ENCODE results near the gene POLR3H. TPM values are rescaled to one million over a fixed set of nuclear protein-coding genes. Genes with fewer than 3 reads are reported as not detected.
"Not testable (repeated sequence)": the region's sequence is repeated elsewhere in the genome, so short reads cannot be mapped to it uniquely, and the experiment has no call there.

The POLR3H gene
- polyA plus RNA-seq, 3 donors from 2014 or later: 9.2 to 15.4 (median 15.0) TPM

DNA sequence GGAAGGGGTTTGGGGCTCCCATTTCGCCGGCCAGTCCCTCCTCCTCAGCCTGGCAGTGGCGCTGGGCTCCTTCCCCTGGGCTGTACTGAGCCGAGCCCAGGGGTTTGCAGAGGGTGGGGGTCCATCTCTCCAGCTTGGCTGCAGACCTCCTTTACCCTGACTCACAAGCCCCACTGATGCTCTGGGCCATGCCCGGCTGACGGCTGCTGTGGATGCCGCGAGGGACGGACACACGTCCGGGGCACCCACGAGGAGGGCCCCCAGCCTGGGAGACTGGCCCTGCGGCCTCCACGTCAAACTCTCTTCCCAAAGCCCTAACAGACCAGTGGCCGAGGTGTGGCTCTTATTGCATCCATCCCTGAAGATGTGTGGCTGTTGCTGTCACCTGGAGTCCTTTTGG, 31.3 kb upstream of the POLR3H start:
- peaks cover 0 to 4% (median 1%) of the 10 kb centered on the region in 3 donors for H3K27me3 Mint-ChIP-seq (ENCODE audit: low read depth in 3 of 3)
- no peaks in the 10 kb centered on the region for H3K36me3 Mint-ChIP-seq
- no peak overlapping the region for H3K4me3 Mint-ChIP-seq
- H3K4me1 Mint-ChIP-seq: no peaks in the 10 kb centered on the region
- DNase-seq: no peak
- no peaks in the 10 kb centered on the region for H3K9me3 Mint-ChIP-seq
- H3K27ac Mint-ChIP-seq: no peak overlapping the region

DNA sequence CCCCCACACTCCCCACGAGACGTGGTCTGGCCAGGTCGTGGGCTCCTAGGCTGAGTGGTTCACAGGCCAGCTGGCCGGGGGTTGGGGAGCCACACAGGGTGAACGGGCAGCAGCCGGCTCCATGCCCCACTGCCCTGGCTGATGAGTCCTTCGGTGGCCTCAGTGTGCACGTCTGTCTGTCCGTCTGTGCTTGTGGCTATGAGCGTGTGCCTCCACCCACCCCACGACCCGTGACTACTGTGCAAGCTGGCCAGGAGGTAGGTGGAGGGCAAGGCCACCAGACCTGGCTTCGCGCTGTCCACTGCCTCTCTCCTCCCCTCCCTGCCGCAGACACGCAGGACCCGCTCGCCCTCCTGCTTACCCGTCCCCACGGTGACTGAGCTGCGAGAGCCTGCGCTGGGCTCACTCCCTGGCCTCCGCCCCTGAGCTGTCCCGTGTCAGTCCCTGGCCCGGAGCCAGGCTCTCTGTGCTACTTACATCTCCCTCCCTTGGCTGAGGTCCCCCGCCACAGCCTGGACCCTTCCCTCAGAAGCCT, 30.6 kb upstream of the POLR3H start:
- Mint-ChIP-seq H3K27me3 (ENCODE audit: low read depth in 3 of 3) (peaks cover 0 to 4% (median 3%) of the 10 kb centered on the region in 3 donors), H3K36me3 (no peaks in the 10 kb centered on the region), H3K9me3 (no peaks in the 10 kb centered on the region), H3K27ac (no peak overlapping the region), H3K4me1 (no peaks in the 10 kb centered on the region), H3K4me3 (no peak overlapping the region)
- DNase-seq: no peak

DNA sequence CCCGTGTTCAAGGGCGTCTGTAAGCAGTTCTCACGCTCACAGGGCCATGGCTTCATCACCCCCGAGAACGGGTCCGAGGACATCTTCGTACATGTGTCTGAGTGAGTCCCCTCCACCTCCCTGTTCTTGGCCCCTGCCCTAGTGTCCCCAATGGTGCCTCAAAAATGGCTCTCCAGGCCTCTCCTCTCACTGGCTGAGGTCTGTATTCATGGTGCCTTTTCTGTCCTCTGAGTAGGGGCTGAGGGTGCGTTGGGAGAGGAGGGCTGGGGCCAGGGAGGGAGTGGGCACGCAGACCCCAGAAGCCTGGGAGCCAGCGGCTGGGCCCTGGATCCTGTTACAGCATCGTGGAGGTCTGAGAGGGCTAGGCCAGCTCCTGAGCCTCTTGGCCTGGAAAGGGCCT, 29.4 kb upstream of the POLR3H start:
- Mint-ChIP-seq H3K36me3 (no peaks in the 10 kb centered on the region), H3K4me3 (no peak overlapping the region), H3K9me3 (no peaks in the 10 kb centered on the region), H3K27ac (no peak overlapping the region), H3K27me3 (ENCODE audit: low read depth in 3 of 3) (peaks cover 0 to 4% (median 2%) of the 10 kb centered on the region in 3 donors), H3K4me1 (no peaks in the 10 kb centered on the region)
- DNase-seq: no peak

DNA sequence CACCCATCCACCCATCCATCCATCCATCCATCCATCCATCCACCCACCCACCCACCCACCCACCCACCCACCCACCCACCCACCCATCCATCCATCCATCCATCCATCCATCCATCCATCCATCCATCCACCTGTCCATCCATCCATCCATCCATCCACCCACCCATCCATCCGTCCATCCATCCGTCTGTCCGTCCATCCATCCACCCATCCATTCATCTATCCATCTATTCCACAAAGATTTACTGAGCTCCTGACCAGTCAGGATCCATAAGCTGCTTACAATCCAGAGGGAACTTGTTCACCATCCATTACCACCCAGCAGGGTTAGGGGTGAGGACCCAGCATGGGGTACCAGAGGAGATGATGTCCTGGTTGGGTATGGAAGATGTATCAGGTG, 28.0 kb upstream of the POLR3H start:
- H3K9me3 Mint-ChIP-seq; H3K4me3 Mint-ChIP-seq; H3K4me1 Mint-ChIP-seq; H3K36me3 Mint-ChIP-seq; H3K27me3 Mint-ChIP-seq (ENCODE audit: low read depth in 3 of 3); DNase-seq: not testable (repeated sequence)
- peak overlapping the region in 1 of 6 donors; percentile 59 for H3K27ac Mint-ChIP-seq

DNA sequence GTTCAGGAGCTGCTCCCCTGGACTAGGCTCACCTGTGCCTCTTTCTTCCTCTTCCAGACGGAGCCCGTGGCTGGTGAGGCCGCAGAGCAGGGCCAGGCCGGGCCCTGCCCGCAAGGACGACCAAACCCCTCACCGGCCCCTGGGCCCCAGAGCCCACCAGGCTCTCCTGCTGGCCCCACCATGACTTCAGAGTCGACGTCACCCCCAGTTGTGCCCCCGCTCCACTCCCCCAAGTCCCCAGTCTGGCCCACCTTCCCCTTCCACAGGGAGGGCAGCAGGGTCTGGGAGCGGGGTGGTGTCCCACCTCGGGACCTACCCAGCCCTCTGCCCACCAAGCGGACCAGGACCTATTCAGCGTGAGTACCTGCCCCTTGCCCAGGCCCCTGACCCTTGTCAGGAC, 27.5 kb upstream of the POLR3H start:
- H3K27ac Mint-ChIP-seq: no peak overlapping the region

DNA sequence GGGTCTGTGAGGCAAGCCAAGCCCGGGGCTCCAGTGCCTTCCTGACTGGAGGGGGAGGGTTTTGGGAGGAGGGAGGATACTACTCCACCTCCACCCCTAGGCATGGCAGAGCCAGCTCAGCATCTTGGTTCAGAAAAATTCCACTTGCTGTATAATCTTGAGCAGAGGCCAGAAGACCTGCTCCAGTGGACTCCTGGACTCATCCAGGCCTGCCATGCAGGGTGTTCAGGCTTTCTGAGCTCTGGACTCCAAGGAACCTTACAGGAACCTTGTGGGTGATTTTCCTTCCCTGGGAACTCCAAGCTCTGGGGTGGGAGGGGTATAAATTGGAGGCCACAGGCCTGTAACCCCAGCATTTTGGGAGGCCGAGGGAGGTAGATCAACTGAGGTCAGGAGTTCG, 26.0 kb upstream of the POLR3H start:
- no peaks in the 10 kb centered on the region for H3K9me3 Mint-ChIP-seq
- H3K27me3 Mint-ChIP-seq (ENCODE audit: low read depth in 3 of 3): peaks cover 0 to 5% (median 0%) of the 10 kb centered on the region in 3 donors
- no peak overlapping the region for H3K27ac Mint-ChIP-seq
- H3K4me1 Mint-ChIP-seq: no peaks in the 10 kb centered on the region
- no peak for DNase-seq
- no peak overlapping the region for H3K4me3 Mint-ChIP-seq
- no peaks in the 10 kb centered on the region for H3K36me3 Mint-ChIP-seq

More for the DNA sequence above, 27.5 kb upstream of the POLR3H start:
- DNase-seq: no peak
- H3K36me3 Mint-ChIP-seq: no peaks in the 10 kb centered on the region
- H3K27me3 Mint-ChIP-seq (ENCODE audit: low read depth in 3 of 3): peaks cover 0 to 4% (median 0%) of the 10 kb centered on the region in 3 donors
- no peaks in the 10 kb centered on the region for H3K4me1 Mint-ChIP-seq
- H3K4me3 Mint-ChIP-seq: no peak overlapping the region
- H3K9me3 Mint-ChIP-seq: no peaks in the 10 kb centered on the region

DNA sequence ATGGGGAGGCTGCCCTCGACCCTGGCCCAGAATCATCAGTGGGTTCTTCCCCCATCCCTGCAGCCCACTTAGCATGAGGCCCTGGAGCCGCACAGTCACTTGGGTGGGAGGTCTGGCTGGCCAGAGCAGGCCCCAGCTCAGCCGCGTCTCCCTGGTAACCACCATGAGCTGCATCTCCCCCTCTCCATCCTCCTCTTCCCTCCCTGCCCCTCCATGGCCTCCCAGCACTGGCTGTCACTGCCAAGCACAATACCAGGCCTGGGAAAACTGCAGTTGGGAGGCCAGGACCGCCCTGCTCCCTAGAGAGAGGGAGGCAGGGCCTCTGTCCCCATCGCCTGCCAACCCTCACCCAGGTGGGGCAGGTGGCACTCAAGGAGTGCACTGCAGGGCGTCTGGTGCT, 24.5 kb upstream of the POLR3H start:
- no peaks in the 10 kb centered on the region for H3K36me3 Mint-ChIP-seq
- DNase-seq: no peak
- peaks cover 0 to 5% (median 4%) of the 10 kb centered on the region in 3 donors for H3K27me3 Mint-ChIP-seq (ENCODE audit: low read depth in 3 of 3)
- no peaks in the 10 kb centered on the region for H3K9me3 Mint-ChIP-seq
- H3K27ac Mint-ChIP-seq: no peak overlapping the region
- H3K4me1 Mint-ChIP-seq: no peaks in the 10 kb centered on the region
- no peak overlapping the region for H3K4me3 Mint-ChIP-seq

DNA sequence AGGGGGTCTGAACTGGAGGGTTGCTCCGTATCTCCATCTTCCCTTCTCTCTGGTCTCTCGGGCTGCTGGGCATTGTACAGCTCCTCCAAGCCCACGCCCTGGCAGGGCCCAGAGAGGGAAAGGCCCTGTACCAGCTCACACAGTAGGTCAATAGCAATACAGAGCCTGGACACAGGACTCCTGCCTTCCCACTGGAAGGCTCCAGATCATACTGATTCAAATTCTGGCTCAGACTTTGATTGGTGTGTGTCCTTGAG, 23.2 kb upstream of the POLR3H start:
- Mint-ChIP-seq H3K27ac (no peak overlapping the region), H3K27me3 (ENCODE audit: low read depth in 3 of 3) (peaks cover 0 to 6% (median 5%) of the 10 kb centered on the region in 3 donors), H3K4me3 (no peak overlapping the region), H3K36me3 (no peaks in the 10 kb centered on the region), H3K9me3 (no peaks in the 10 kb centered on the region), H3K4me1 (no peaks in the 10 kb centered on the region)
- no peak for DNase-seq

DNA sequence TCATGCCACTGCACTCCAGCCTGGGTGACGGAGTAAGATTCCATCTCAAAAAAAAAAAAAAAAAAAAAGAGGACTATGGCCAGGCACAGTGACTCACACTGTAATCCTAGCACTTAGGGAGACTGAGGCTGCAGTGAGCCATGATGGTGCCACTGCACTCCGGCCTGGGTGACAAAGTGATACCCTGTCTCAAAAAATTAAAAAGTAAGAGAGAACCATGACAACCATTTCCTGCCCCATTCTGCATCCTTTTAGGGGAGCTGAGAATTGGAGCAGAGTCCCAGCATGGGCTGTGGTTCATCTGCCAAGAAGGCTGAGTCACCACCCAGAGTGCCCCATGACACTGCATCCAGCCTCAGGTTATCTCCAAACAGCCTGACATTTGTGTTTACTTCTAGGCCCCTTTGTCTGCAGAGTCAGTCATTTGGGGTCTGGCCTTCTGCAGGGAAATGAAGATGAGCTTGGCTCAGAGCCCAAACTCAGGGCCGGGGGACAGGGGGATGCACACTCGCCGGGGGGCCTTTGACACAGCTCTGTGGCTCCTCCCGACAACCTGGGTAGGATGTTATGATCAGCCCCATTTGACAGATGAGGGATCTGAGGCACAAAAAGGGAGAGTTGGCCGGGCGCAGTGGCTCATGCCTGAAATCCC, 21.3 kb upstream of the POLR3H start:
- Mint-ChIP-seq H3K9me3 (no peaks in the 10 kb centered on the region), H3K36me3 (no peaks in the 10 kb centered on the region), H3K27me3 (ENCODE audit: low read depth in 3 of 3) (peaks cover 2 to 15% (median 5%) of the 10 kb centered on the region in 3 donors), H3K27ac (no peak overlapping the region), H3K4me3 (no peak overlapping the region), H3K4me1 (no peaks in the 10 kb centered on the region)
- no peak for DNase-seq

DNA sequence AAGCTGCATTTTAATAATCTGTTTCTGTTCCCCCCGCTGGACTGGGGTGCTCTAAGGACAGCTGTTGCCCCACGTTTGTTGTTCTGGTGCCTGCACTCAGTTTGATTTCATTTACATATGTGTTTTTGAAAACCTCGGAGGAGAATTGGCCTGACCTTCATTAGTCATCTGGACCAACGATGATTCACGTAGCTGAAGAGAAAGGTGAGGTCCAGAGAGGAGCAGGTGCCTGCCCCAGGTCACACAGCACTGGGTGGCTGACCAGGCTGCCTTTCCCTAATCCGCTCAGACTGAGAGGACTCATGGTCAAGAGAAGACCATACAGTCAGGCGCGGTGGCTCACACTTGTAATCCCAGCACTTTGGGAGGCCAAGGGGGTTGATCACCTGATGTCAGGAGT, 20.3 kb upstream of the POLR3H start:
- no peak overlapping the region for H3K4me3 Mint-ChIP-seq
- no peak for DNase-seq
- H3K27me3 Mint-ChIP-seq (ENCODE audit: low read depth in 3 of 3): peaks cover 2 to 15% (median 4%) of the 10 kb centered on the region in 3 donors
- H3K9me3 Mint-ChIP-seq: no peaks in the 10 kb centered on the region
- H3K27ac Mint-ChIP-seq: no peak overlapping the region
- H3K4me1 Mint-ChIP-seq: no peaks in the 10 kb centered on the region
- H3K36me3 Mint-ChIP-seq: no peaks in the 10 kb centered on the region

DNA sequence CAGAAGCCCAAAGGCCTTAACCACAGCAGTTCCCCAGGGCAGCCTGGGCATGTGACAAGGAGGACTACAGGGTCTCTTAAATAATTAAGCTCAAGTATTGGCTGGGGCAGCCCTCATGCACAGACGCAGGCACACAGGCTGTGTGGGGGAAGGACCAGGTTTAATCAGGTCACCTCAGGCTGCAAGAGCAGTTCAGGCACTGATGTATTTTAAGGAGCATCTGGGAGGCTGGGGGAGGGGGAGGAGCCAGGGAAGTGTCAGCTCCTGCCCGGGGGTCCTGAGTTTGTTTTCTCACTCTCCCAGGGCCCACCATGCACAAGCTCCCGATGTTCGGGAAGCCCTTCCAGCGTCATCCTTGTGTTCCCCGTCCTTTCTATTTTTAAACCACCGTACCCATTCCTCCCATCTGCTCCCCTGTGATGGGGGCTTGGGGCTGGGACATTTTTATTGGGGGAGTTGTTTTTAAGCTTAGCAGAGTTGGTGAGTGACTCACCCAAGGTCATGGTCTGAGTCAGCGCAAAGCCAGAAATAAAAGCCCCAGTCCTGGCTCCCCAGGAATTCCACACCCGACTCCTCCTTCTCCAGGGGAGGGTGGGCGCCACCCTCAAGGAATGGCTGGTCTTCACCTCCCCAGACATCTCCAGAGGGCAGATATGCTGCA, 18.9 kb upstream of the POLR3H start:
- H3K27ac Mint-ChIP-seq: no peak overlapping the region
- no peaks in the 10 kb centered on the region for H3K4me1 Mint-ChIP-seq
- no peak overlapping the region for H3K4me3 Mint-ChIP-seq
- H3K27me3 Mint-ChIP-seq (ENCODE audit: low read depth in 3 of 3): peaks cover 1 to 15% (median 5%) of the 10 kb centered on the region in 3 donors
- DNase-seq: no peak
- H3K9me3 Mint-ChIP-seq: no peaks in the 10 kb centered on the region
- H3K36me3 Mint-ChIP-seq: no peaks in the 10 kb centered on the region

DNA sequence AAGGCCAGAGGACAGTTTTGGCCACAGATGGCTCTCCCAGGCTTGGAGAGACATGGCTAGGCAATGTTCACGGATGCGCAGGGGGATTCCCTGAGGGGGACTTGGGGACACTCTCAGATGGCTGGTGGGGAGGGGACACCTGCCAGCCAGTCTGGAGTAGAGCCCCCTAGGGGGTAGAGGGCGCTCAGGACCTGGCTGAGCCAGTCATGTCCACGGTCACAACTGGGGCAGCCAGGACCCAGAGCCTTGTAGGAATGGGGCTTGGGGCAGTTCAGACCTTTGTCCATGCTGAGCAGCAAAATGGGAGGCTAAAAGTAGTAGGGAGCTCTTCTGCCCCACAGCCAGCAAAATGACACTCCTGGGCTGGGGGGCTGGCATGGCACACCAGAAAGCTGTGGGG, 18.2 kb upstream of the POLR3H start:
- Mint-ChIP-seq H3K36me3 (no peaks in the 10 kb centered on the region), H3K4me3 (no peak overlapping the region), H3K9me3 (no peaks in the 10 kb centered on the region), H3K4me1 (no peaks in the 10 kb centered on the region), H3K27ac (no peak overlapping the region), H3K27me3 (ENCODE audit: low read depth in 3 of 3) (peaks cover 1 to 17% (median 5%) of the 10 kb centered on the region in 3 donors)
- no peak for DNase-seq

DNA sequence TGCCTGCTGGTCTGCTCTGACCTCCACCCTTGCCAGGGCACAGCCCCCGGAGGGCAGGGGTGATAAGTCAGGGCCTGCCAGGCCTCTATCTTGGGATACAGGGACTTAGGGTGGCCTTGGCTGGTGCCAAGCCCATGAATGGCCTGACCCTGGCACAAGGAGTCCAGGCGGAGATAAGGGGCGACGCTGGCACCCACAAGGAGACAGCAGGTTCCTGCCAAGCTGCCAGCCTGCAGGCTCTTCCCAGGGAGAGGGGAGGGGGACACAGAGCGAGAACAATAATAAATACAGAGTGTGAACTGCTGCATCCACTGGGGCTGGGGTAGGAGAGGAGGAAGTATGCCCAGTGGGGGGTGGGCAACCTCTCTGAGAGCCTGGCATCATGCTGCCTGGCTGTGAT, 17.5 kb upstream of the POLR3H start:
- H3K4me1 Mint-ChIP-seq: no peaks in the 10 kb centered on the region
- H3K27me3 Mint-ChIP-seq (ENCODE audit: low read depth in 3 of 3): peaks cover 1 to 20% (median 9%) of the 10 kb centered on the region in 3 donors
- no peaks in the 10 kb centered on the region for H3K36me3 Mint-ChIP-seq
- DNase-seq: no peak
- H3K27ac Mint-ChIP-seq: no peak overlapping the region
- no peak overlapping the region for H3K4me3 Mint-ChIP-seq
- H3K9me3 Mint-ChIP-seq: no peaks in the 10 kb centered on the region

DNA sequence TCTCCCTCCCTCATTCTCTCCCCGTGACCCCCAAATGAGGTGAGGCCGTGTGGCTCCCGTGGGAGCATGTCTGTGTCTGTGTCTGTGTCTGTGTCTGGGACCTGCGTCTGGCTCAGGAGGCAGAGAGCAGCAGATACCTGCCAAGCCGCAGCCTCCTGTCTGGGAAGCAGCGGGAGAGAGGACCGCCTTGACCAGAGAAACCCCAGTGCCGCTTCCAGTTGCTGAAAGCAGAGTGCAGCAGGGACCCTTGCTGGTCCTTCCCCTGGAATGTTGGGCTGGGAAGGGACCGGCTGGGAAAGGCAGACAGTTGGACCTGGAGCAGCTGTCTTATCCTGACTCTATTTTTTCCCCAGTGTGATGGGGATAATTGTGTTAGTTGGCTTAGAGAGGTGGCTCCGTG, 17.1 kb upstream of the POLR3H start:
- DNase-seq: no peak
- H3K27me3 Mint-ChIP-seq (ENCODE audit: low read depth in 3 of 3): peaks cover 1 to 24% (median 9%) of the 10 kb centered on the region in 3 donors
- no peaks in the 10 kb centered on the region for H3K9me3 Mint-ChIP-seq
- H3K4me3 Mint-ChIP-seq: no peak overlapping the region
- H3K4me1 Mint-ChIP-seq: no peaks in the 10 kb centered on the region
- no peak overlapping the region for H3K27ac Mint-ChIP-seq
- H3K36me3 Mint-ChIP-seq: no peaks in the 10 kb centered on the region

DNA sequence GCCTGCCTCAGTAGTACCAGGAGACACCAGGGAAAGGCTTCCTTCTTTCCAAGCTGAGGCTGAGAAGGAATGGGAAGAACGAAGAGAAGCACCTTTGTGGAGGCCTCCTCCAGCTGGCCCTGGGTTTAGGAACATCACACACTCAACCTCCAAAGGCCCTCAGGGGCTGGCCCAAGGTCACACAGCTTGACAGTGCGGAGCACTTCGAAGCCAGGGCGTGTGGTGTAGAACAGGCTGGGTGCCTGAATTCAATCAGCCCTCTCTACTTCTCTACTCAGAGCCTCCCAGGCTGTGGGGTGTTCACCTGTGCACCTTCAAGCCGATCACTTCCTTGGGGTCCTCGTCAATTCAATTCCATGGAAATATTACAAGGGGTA, 15.8 kb upstream of the POLR3H start:
- Mint-ChIP-seq H3K4me1 (no peaks in the 10 kb centered on the region), H3K27me3 (ENCODE audit: low read depth in 3 of 3) (peaks cover 0 to 24% (median 9%) of the 10 kb centered on the region in 3 donors), H3K4me3 (no peak overlapping the region), H3K36me3 (no peaks in the 10 kb centered on the region), H3K27ac (no peak overlapping the region), H3K9me3 (no peaks in the 10 kb centered on the region)
- no peak for DNase-seq

Measured in immature natural killer cell (primary cell).